Choroid plexus epithelial cell (primary cell): ENCODE measurements around the gene TGFA.

Experiments used
- DNase-seq: peaks from one replicate; pipeline ENCODE4 v3.0.0-alpha.2; 2010; ENCODE audit warnings: low read depth
- H3K4me3 ChIP-seq: 2 replicates; pipeline ENCODE4 v1.5.1; 2011; ENCODE audit warnings: low read depth, mild to moderate bottlenecking, control low read depth, low read length, moderate library complexity
- CTCF ChIP-seq: conservative IDR thresholded peaks from 2 replicates; pipeline ENCODE4 v1.5.1; 2011; ENCODE audit warnings: low read depth, mild to moderate bottlenecking, control low read depth, inconsistent platforms, low read length, moderate library complexity

TGFA gene

GRCh38 chr2:70443078-70443465 lies 110.6 kb downstream of the TGFA start:
- DNase-seq, result no peak
- TF ChIP-seq CTCF, result no peak
- H3K4me3 ChIP-seq, result no peak overlapping the region

- H3K4me3 ChIP-seq, result no peak overlapping the region
- no peak for TF ChIP-seq CTCF
- peak; percentile 11 for DNase-seq
Observed at GRCh38 chr2:70442301-70443077, 111.1 kb downstream of the TGFA start.

- no peak for TF ChIP-seq CTCF
- no peak for DNase-seq
- no peak overlapping the region for H3K4me3 ChIP-seq
Observed at GRCh38 chr2:70440621-70441020, 113.0 kb downstream of the TGFA start.

- H3K4me3 ChIP-seq, result no peak overlapping the region
- TF ChIP-seq CTCF, result no peak
- DNase-seq, result no peak
Observed at GRCh38 chr2:70435138-70435537, 118.5 kb downstream of the TGFA start.

GRCh38 chr2:70433315-70433714 lies 120.3 kb downstream of the TGFA start:
- no peak for DNase-seq
- no peak for TF ChIP-seq CTCF
- H3K4me3 ChIP-seq, result no peak overlapping the region

GRCh38 chr2:70431716-70432347 lies 121.8 kb downstream of the TGFA start:
- TF ChIP-seq CTCF, result no peak
- DNase-seq, result no peak
- no peak overlapping the region for H3K4me3 ChIP-seq

- no peak overlapping the region for H3K4me3 ChIP-seq
- no peak for TF ChIP-seq CTCF
- no peak for DNase-seq
Observed at GRCh38 chr2:70426341-70426740, 127.3 kb downstream of the TGFA start.
